COLO668 (cell line): ENCODE data around the gene DOCK3.
A peak's percentile ranks its signal among the peaks of the same experiment; 100 is the strongest.
"Not testable (repeated sequence)": the region's sequence is repeated elsewhere in the genome, so short reads cannot be mapped to it uniquely, and the experiment has no call there.

ENCODE experiments used
- DNase-seq: peaks from one replicate; lab custom pipeline; 2025; ENCODE audit not compliant: unreplicated experiment; lab: John Stamatoyannopoulos, UW

The DOCK3 gene

DNA sequence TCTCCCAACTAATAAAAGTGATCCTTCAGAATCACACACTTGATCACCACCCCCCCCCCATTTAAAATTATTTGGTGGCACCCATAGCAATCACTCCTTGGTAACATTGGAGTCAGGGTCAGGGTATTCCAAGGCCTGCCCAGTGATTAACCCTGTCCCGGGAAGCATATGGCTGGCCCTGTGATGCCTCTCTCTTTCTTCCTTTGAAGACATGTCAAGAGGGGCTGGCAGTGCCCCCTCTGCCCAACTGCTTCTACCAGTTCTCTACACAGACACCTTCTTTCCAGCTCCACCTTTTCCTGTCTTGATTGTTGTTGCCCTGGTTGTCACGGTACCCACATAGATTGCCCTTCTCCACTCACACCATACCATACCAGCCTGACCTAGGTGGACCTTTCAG, 679.4 kb downstream of the DOCK3 start:
- DNase-seq = no peak

DNA sequence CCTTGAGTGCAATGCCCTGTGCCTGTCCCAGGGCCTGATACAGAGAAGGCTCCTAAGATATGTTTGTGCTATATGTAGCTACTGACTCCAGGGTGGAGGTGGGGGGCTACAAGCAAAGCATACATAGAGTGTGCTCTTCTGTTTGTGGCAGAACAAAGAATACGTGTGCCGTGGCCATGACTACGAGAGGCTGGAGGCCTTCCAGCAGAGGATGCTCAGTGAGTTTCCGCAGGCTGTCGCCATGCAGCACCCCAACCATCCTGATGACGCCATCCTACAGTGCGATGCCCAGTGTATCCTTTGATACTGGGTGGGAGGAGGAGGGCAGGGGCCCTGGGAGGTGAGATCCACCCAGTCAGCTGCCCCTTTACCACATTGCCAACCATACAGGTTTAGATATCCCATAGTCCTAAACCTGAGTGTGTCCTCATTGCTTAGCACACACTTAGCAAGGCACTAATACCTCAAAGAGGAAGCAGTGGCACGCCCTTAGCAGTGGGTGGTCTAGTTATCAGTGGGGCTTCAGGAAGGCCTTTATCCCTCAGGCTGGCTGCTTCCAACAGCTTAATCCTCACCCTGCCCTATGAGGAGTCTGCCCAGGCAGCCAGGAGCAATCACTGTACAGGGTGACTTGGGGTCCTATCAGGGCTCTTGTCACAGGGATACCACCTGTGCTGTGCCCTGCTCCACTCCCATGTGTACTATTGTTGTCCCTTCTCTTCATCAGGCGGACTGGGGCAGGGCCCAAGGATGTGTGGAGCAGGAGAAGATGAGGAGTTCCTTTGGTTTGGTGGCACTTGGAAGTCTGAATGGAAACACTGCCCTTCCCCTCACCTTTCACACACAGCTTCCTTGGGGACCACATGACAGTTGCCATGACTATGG, 680.2 kb downstream of the DOCK3 start:
- DNase-seq = no peak

DNA sequence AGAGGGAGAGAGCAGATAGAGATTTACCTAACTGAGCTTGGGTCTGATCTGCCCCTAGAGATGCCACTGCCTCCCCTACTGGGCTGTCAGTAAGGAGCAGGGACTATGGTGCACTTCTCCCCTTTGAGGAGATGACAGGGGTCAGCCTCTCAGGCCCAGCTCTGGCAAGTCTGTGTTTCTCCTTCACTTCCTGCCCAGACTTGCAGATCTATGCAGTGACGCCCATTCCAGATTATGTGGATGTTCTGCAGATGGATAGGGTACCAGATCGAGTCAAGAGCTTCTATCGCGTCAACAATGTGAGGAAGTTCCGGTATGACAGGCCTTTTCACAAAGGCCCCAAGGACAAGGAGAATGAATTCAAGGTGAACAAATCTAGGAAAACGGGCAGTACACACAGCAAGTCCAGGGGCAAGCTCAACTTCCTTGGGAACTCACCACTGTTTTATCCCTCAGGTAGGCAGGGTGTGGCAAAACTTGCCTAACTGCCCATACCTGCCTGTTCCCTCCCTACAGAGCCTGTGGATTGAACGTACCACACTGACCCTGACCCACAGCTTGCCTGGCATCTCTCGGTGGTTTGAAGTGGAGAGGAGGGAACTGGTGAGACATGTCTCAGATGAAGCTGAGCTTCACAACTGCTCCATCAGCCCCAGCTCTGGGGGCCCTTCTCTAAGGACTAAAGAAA, 681.3 kb downstream of the DOCK3 start:
- no peak for DNase-seq

DNA sequence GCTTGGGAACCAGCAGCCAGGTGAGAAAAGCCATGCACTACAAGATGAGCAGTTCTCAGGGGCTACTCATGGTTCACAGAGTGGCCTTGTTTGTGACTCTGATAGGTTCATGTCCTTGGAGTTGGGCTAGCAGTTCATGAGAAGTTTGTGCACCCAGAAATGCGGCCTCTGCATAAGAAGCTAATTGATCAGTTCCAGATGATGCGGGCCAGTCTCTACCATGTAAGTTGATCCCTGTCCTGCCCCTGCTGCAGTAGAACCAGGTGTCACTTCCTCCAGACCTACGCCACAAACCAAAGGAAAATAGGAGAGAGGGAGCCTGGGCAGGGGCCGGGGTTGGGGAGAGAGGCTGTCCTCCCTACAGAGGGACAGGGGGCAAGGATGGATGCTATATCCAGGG, 683.1 kb downstream of the DOCK3 start:
- no peak for DNase-seq

DNA sequence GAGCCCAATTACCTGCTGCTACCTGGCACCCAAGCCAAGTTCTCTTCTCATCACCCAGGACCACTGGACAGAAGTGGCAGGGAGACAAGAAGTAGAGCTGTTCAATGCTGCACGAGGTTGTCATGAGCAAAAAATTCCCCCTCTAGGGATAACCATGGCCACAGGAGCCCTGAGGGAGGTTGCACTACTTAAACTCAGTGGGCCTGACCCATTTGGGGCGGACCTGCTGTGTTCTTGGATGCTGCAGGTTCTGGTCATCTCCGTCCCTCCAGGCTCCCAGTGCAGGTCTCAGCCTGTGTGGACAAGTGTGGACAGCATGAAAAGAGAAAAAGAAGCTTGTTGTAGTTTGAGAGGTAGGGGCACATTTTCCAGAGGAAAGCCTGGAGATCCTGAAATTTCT, 684.3 kb downstream of the DOCK3 start:
- DNase-seq = no peak

DNA sequence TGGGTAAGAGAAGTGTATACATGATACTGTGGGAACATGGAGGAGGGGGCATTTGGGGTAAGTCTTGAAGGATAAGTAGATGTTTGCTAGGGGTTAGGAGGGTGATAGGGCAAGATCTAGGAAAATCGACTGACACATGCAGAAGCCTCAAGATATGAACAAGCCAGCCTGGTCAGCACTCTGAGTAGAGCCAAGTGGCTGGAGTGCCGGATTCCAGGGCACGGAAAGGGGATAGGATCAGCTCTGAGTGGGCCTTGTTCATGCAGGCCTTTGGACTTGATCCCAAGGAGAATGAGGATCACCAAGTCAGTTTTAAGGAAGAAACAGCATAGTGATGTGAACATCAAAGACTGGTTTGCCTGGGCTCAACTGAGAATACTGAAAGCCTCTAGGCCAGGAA, 686.1 kb downstream of the DOCK3 start:
- DNase-seq = no peak

DNA sequence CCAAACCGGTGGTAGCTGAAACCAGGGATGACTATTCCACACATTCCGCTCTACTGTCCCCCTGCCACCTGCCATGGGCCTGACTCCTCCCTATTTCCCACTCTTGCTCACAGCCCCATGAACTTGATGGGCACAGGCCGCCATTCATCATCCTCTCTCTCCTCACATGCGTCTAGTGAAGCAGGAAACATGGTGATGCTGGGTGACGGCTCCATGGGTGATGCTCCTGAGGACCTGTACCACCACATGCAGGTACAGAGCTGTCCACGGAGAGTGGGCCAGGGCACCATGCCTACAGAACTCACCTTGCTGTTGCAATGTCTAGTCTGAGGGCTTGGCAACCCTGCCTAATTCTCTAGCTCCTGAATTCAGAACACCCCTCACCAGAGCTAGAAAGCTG, 687.0 kb downstream of the DOCK3 start:
- DNase-seq = no peak

DNA sequence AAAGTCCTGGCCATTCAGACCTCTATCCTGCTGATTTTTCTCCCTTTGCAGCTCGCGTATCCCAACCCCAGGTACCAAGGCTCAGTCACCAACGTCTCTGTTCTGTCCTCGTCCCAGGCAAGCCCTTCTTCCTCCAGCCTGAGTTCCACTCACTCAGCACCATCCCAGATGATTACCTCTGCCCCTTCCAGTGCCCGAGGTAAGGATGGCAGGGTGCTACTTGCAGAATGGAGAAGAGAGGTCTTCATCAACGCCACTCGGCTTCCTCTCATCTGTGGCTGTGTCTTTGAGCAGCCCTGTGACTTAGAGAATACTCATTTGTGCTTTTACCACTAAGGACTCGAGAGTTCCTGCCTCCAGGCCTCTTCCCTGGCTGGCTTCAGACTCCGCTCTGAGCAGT, 687.7 kb downstream of the DOCK3 start:
- DNase-seq = no peak

DNA sequence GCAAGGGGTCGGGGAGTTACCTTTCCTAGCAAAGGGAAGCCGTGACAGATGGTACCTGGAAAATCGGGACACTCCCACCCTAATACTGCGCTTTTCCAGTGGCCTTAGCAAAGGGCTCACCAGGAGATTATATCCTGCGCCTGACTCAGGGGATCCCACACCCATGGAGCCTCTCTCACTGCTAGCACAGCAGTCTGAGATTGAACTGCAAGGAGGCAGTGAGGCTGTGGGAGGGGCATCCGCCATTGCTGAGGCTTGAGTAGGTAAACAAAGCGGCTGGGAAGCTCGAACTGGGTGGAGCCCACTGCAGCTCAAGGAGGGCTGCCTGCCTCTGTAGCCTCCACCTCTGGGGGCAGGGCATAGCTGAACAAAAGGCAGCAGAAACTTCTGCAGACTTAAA, 693.5 kb downstream of the DOCK3 start:
- DNase-seq = not testable (repeated sequence)

DNA sequence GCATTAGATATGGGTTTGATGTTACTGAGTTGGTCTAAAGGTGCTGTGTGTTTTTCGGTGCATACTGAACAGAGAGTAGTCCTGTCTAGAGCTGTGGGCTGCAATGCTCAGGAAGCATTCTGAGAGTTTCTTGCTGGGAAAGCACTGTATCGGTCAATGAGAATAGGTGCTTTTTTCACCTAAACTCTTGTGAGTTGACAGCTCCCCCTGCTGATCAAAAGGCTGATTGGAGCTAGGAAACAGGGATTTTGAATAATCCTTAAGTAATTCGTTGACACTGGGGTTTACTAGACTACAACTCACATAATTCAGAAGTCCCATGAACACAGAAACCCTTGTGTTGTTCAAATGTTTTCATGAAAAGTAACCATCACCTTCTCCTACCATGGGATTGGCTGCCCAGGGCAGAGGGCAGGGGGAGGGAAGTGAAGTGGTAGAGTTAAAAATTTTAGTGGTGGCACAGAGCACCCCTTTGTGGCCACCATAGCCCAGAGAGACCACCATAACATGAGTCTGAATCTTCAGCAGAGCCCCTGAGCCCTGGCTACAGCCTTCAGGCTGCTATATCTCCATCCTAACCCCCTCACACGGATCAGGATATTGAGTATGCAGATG, 697.3 kb downstream of the DOCK3 start:
- DNase-seq = peak; percentile 34

DNA sequence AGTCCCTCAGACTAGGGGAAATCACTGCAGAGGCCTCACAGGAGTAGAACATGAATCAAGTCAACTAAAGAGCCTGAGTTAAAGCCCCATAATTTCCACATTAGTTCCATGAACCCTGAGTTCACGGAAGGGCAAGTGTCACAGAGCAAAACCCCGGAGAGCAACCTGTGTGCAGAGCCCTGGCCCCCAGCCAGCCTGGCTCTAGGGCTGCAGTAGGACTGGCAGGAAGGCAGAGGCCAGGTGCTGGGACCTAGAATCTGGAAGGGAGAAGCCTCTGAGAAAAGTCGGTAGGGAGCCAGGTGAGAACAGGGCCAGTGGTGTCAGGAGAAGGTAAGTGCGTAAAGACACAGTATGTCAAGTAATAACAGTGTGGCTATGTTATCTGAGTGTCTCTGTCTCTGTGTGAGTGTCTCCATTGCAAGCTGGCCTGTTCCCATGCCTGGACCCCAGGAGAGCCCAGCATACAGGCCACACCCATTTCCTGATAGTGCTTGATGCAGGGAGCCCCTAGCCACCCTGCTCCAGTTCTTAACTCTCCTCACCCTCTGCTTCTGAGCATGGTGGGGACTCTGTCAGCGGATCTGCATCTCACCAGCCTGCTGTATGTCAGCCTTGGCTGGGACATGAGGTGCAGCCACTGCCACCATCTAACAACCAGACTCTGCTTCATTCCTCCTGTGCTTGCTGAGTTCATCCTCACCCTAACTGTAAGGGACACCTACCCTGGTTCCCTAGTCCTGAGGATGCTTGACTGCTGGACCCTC, 699.1 kb downstream of the DOCK3 start:
- DNase-seq = no peak

DNA sequence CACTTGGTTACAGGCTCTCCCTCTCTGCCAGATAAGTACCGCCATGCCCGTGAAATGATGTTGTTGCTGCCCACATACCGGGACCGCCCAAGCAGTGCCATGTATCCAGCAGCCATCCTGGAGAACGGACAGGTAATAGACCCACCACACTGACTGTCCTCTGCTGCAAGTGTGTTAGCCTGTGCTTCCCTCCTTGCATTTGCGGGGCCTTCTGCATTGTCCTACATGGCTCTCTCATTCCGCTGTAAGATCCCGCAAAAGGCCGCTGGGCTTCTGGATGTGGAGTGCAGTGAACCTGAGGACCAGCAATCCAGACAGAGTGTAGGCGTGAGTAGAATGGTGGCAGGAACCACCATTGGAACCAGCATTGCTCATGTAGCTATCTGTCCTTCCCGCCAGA, 699.7 kb downstream of the DOCK3 start:
- DNase-seq = no peak

DNA sequence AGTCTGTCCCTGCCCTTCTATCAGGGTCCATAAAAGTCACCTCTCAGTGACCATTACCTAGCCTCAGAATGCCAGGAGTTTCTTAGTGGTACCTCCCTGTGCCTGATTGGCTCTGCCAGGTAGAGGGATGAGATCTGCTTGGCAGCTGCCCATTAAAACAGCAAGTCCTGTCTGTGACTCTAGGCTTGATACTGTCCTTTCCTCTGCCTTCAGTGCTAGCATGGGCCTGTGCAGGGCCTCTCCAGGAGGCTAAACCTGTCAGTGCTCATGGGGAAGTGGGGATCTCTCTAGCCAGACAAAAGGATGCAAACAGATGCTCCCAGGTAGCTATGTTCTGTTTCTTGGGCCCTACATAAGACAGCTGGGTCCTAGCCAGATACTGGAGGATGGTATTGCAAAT, 700.4 kb downstream of the DOCK3 start:
- DNase-seq = no peak

DNA sequence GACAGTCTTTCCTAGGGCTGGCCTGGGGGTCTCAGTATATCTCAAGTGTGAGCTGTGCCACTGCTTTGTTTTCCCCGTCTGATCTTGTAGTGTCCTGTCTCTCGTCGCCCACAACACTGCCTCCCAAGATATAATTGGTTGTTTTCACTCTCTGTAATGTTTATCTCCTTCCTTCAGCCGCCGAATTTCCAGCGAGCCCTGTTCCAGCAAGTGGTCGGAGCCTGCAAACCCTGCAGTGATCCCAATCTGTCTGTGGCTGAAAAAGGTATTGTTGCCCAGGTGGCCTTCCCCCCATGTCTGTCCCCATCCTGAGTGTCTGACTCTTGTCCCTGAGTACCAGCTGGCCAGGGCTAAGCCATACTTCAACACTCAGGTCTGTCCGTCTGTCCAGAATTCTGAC, 700.8 kb downstream of the DOCK3 start:
- DNase-seq = no peak

DNA sequence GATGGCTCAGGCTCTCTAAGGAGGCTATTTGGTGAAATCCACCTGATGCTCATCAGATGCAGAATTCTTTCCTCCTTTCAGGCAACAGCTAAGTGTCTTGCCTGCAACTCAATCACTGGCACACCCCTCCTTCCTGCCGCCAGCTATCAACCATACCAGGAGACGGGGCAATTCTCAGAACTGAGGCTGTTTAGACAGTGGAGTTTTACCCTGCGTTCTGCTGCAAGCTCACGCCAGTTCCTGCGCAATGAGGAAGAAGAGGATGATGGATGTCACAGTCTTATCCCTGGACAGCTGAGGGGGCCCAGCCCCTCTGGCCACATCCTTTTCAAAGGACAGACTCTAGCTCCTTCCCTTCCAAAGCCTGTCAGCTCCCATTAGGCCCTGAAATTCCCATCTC, 703.3 kb downstream of the DOCK3 start:
- no peak for DNase-seq

DNA sequence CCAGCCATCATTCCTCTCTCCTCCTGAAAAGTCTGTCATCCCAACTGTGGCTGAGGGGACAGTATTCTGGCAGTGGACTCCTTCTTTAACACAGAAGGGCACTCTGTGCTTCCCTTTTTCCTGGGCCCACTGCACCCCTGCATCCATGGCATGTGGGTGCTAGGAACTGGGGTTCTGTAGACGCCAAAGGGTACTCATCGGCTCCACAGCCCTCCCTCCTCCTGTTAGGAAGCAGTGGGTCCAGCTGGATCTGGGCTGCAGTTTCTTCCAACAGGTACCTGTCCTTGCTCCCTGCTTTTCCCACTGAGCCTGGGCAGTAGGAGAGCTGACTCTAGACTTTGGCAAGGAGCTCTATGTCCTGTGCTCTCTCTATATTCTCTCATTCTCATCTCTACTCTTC, 704.0 kb downstream of the DOCK3 start:
- DNase-seq = no peak

DNA sequence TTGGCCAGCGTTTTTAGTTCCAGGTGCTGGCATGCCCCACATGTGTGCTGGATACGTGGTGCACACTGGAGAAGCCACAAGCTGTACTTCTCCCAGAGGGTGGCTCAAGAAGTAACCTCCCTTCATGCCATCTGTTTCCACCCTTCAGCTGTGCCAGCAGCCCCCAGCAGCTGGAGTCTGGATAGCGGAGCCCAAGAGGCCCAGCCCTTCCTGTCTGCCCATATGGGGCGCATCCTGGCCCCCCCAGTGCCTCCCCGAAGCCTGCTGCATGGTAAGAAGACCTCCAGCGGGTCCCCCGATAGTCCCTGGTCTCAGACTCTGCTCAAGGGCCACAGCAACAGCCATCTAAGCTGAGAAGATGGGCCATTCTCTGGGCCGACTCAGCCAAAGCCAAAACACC, 704.6 kb downstream of the DOCK3 start:
- no peak for DNase-seq

DNA sequence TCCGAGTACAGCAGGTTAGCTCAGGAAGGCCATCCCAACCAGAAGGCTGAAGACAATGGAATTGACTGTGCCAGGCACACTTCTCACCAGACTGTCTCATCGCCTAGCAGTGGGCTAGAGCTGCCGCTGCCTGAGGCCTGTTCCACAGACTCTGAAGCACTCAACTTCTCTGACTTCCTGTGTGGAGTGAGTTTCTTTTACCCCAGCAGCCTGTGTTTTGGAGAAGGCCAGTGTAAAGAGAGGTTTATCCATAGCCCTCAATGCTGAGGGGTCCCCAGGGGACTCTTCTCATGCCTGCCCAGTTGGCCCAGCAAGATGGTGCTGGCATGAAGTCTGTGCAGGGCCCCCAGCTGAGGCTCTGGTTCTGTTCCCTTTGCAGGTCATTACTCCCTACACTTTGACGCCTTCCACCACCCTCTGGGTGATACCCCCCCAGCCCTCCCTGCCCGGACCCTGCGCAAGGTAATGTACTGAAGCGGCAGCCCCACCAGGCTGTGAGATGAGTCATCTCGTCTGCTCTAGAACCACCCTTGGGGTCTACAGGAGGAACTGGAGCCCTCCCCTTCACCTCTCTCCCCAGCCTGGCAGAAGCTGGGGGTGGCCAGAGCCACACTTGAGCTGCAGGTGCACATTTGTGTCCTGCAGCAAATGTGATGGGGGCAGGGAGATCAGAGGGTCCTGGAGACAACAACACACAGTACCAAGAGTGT, 705.2 kb downstream of the DOCK3 start:
- no peak for DNase-seq

DNA sequence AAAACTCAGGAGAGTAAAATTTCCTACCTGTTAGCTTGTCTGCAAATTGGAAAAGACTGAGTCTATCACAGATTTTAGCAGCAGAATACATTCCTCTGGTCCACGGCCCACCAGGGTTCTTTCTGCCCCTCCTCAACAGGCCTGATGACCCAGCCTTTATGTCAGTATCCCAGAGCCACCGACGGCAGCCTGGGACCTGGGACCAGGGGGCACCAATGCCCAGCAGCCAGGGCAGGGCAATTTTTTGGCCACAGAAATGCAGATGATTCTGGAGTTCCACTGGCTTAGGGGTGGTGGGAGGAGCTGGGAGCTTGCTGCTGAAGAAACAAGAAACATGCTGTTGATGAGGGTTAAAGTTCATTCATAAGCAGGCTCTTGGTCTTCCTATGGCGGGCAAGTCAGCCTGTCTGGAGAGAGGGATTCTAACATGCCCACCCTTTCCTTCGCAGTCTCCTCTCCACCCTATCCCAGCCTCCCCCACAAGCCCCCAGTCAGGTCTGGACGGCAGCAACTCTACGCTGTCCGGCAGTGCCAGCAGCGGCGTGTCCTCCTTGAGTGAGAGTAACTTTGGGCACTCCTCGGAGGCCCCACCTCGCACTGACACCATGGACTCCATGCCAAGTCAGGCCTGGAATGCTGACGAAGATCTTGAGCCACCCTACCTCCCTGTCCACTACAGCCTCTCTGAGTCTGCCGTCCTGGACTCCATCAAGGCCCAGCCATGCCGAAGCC, 706.0 kb downstream of the DOCK3 start:
- no peak for DNase-seq

DNA sequence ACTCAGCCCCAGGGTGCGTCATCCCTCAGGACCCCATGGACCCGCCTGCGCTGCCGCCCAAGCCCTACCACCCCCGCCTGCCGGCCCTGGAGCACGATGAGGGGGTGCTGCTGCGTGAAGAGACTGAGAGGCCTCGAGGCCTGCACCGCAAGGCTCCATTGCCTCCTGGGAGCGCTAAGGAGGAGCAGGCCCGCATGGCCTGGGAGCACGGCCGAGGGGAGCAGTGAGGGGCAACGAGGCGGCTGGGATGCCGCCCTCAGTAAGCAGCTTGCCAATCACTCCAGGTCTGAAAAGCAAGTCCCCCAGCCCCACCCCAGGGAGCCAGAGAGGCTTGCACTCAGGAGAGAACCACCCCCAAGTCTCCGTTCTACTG, 706.6 kb downstream of the DOCK3 start:
- no peak for DNase-seq
